ENCODE data around the gene CES3.

DNA sequence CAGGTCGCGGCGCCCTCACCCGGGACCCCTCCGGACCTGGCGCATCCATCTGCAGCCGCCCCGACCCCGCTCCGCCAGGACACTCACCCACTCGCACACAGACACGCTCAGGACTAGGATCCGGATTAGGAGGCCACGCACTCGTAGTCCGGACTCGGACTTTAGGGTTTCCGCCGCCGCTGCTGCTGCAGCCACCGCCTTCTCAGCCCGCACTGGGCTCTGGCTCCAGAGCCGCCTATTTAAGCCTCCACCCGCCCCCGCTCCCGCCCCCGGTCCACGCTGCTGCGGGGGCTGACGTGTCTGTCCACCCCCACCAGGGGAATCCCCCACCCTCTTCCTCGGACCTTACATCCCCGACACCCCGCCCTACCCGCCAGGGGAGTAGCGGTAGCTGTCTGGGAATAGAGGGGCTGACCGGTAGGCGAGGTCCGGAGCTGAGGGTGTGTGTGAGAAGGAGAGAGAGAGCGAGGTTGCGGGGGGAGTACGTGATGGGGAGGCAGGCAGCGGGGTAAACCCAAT lies 35.7 kb upstream of the CES3 start, which contains the start of gene RRAD:
- TF ChIP-seq, protein P1, sequence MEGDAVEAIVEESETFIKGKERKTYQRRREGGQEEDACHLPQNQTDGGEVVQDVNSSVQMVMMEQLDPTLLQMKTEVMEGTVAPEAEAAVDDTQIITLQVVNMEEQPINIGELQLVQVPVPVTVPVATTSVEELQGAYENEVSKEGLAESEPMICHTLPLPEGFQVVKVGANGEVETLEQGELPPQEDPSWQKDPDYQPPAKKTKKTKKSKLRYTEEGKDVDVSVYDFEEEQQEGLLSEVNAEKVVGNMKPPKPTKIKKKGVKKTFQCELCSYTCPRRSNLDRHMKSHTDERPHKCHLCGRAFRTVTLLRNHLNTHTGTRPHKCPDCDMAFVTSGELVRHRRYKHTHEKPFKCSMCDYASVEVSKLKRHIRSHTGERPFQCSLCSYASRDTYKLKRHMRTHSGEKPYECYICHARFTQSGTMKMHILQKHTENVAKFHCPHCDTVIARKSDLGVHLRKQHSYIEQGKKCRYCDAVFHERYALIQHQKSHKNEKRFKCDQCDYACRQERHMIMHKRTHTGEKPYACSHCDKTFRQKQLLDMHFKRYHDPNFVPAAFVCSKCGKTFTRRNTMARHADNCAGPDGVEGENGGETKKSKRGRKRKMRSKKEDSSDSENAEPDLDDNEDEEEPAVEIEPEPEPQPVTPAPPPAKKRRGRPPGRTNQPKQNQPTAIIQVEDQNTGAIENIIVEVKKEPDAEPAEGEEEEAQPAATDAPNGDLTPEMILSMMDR (IDR thresholded peaks at IDR 0.05), result no peak
- no peak for TF ChIP-seq POLR2A (IDR thresholded peaks at IDR 0.05)
